Measurements from ENCODE around the gene PROP1.

The PROP1 gene

GRCh38 chr5:177997319-177997670, 1.3 kb upstream of the PROP1 start:
- Histone ChIP-seq H3K36me3 (replicated peaks) (no peaks in the 10 kb centered on the region), H3K4me3 (ENCODE audit: low read depth, low read length) (no peak overlapping the region), H3K27me3 (replicated peaks) (no peaks in the 10 kb centered on the region), H3K27ac (no peak overlapping the region)
- no peak for TF ChIP-seq CTCF (IDR thresholded peaks at IDR 0.05; ENCODE audit: low read depth, low read length, missing control alignments)
- DNase-seq, result peak; percentile 1
- in situ Hi-C loops (cut with HindIII; ENCODE audit: low pct_ligation_motif_present, low sequenced_read_pairs), result no loop called here

- no peaks in the 10 kb centered on the region for H3K27me3 ChIP-seq (replicated peaks)
- no peak for DNase-seq
- in situ Hi-C loops (cut with HindIII; ENCODE audit: low pct_ligation_motif_present, low sequenced_read_pairs), result no loop called here
- no peak for TF ChIP-seq CTCF (IDR thresholded peaks at IDR 0.05; ENCODE audit: low read depth, low read length, missing control alignments)
- no peak overlapping the region for H3K27ac ChIP-seq
- no peaks in the 10 kb centered on the region for H3K36me3 ChIP-seq (replicated peaks)
- H3K4me3 ChIP-seq (ENCODE audit: low read depth, low read length), result no peak overlapping the region
Measured at GRCh38 chr5:177996660-177997318, 747 bp upstream of the PROP1 start.

GRCh38 chr5:177994561-177995190, 1.4 kb downstream of the PROP1 start:
- TF ChIP-seq CTCF (IDR thresholded peaks at IDR 0.05; ENCODE audit: low read depth, low read length, missing control alignments), result no peak

GRCh38 chr5:177994063-177994462, 2.0 kb downstream of the PROP1 start:
- TF ChIP-seq CTCF (IDR thresholded peaks at IDR 0.05; ENCODE audit: low read depth, low read length, missing control alignments), result no peak
- H3K36me3 ChIP-seq (replicated peaks), result no peaks in the 10 kb centered on the region
- no peaks in the 10 kb centered on the region for H3K27me3 ChIP-seq (replicated peaks)
- no peak overlapping the region for H3K27ac ChIP-seq
- H3K4me3 ChIP-seq (ENCODE audit: low read depth, low read length), result no peak overlapping the region
- DNase-seq, result no peak
- in situ Hi-C loops (cut with HindIII; ENCODE audit: low pct_ligation_motif_present, low sequenced_read_pairs), result no loop called here

More at GRCh38 chr5:177994561-177995190, 1.4 kb downstream of the PROP1 start:
- no peak overlapping the region for H3K27ac ChIP-seq
- no peaks in the 10 kb centered on the region for H3K36me3 ChIP-seq (replicated peaks)
- in situ Hi-C loops (cut with HindIII; ENCODE audit: low pct_ligation_motif_present, low sequenced_read_pairs), result no loop called here
- H3K4me3 ChIP-seq (ENCODE audit: low read depth, low read length), result no peak overlapping the region
- H3K27me3 ChIP-seq (replicated peaks), result no peaks in the 10 kb centered on the region
- no peak for DNase-seq

GRCh38 chr5:177992466-177992865, 3.6 kb downstream of the PROP1 start:
- DNase-seq, result no peak
- H3K36me3 ChIP-seq (replicated peaks), result no peaks in the 10 kb centered on the region
- TF ChIP-seq CTCF (IDR thresholded peaks at IDR 0.05; ENCODE audit: low read depth, low read length, missing control alignments), result no peak
- H3K27ac ChIP-seq, result no peak overlapping the region
- H3K27me3 ChIP-seq (replicated peaks), result no peaks in the 10 kb centered on the region
- H3K4me3 ChIP-seq (ENCODE audit: low read depth, low read length), result no peak overlapping the region
- in situ Hi-C loops (cut with HindIII; ENCODE audit: low pct_ligation_motif_present, low sequenced_read_pairs), result no loop called here

Data from brain microvascular endothelial cell (primary cell).